ENCODE measurements around the gene GEMIN7.

GEMIN7 gene

GRCh38 chr19:45128806-45129205 lies 49.7 kb downstream of the GEMIN7 start:
- DNase-seq (ENCODE audit: low read depth in 3 of 3), result no peak

DNA sequence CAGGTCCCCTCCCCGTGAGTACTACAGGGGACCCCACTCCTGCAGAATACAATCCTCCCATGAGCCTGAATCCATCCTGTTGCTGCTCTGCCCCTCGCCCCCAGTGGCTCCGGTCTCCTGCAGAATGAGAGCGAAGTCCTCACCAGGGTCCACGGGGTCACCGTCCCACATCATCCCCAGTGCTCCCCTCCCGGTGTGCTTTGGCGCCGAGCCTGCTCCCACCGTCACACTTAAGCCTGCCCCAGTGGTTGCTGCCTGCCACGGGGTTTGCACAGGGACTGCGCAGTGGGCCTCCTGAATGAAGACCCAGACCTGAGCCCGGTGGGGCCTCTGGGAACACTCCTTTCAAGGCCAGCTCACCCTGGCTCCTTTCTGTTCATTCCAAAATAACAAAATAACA lies 51.2 kb downstream of the GEMIN7 start:
- no peak for DNase-seq (ENCODE audit: low read depth in 3 of 3)

- no peak for DNase-seq (ENCODE audit: low read depth in 3 of 3)
These were observed 52.0 kb downstream of the GEMIN7 start for GRCh38 chr19:45130888-45131615.

- DNase-seq (ENCODE audit: low read depth in 3 of 3), result no peak
These were observed 54.6 kb downstream of the GEMIN7 start for GRCh38 chr19:45133661-45134060.

DNA sequence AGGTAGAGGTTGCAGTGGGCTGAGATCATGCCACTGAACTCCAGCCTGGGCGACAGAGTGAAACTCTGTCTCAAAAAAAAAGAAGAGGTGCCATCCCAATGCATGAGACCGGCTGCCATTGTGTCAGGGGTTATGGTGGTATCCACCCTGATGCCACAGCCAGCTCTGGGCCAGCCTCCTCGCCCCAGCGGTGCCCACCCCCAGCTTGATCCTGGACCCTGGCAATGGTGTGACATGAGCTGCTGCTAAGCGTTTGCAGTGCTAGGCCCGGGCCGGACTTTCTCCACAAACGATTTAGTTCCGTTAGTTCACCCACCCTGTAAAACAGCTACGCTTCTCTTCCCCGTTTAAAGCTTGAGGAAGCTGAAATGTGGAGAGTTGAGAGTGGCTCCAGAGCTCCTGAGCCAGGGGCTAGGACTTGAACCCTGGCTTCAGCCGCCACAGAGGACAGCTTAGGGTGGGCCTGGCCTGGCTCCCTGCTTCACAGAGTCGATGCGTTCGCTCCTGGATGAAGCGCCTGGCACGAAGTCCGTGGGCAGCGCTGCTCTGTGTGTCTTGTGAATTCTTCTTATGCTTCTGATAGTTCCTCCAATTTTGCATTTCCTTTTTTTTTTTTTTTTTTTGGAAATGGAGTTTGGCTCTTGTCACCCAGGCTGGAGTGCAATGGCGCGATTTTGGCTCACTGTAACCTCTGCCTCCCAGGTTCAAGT lies 56.3 kb downstream of the GEMIN7 start:
- no peak for DNase-seq (ENCODE audit: low read depth in 3 of 3)

DNA sequence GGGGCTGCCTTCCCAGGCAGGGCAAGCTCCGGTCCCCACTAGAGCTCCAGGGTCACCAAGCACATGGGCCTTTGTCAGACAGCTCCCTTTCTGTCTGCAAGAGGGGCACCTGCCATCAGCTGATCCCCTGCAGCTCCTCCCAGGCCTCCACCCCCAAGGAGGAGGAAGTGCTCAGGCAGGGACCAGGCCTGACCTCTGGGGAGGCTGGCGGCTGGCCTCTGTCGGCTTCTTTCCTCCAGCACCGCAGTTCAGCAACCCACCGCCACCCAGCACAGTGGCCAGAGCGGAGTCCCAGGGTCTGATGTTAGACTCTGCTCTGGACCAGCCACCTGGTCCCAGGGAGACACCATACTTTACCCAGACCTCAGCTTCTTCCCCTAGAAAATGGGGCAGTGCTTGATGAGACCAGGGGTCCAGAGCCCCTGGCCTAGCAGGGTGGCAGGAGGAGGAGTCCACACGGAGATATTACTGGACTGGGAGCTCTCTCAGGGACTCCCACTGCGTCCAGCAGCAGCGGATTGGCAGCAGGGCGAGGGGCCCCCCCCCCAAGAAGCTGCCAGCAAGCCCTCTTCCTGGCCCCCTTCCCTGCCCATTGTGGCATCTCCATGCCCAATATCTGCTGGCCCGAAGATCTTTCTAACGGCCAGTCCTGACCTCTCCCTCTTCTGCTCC lies 57.6 kb downstream of the GEMIN7 start:
- no peak for DNase-seq (ENCODE audit: low read depth in 3 of 3)

GRCh38 chr19:45137179-45137761 lies 58.2 kb downstream of the GEMIN7 start:
- DNase-seq (ENCODE audit: low read depth in 3 of 3), result no peak

- DNase-seq (ENCODE audit: low read depth in 3 of 3), result no peak
These were observed 59.3 kb downstream of the GEMIN7 start for GRCh38 chr19:45138303-45138751.

GRCh38 chr19:45139286-45140143 lies 60.5 kb downstream of the GEMIN7 start:
- DNase-seq (ENCODE audit: low read depth in 3 of 3), result no peak

- no peak for DNase-seq (ENCODE audit: low read depth in 3 of 3)
These were observed 61.1 kb downstream of the GEMIN7 start for GRCh38 chr19:45140144-45140503.

DNA sequence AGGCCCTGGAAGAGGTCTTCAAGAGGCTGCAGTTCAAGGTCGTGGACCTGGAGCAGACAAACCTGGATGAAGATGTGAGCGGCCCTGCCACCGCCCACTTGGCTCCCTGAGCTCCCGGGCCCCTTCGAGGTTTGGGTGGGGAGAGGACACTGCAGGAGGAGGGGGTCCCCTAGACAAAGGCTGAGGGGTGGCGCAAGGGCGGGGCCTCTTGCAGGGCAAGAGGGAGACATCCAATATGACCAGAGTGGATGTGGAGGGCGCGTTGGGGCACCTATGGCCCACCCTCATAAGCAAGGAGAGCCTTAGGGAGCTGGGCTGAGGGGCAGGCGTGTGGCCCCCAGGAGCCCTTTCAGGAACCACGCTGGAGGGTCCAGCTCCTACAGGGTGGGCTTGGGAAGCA lies 61.5 kb downstream of the GEMIN7 start:
- DNase-seq (ENCODE audit: low read depth in 3 of 3), result no peak
